ENCODE results near the gene ATP9B. TPM values are rescaled to one million over a fixed set of nuclear protein-coding genes. Genes with fewer than 3 reads are reported as not detected.

ATP9B gene
- total and polyA plus RNA-seq, 10 of the 15 experiments (the other 5 are each of a cell fraction or from before 2014, with no cell fraction given), result 0.74 to 20.7 (median 12.9) TPM

DNA sequence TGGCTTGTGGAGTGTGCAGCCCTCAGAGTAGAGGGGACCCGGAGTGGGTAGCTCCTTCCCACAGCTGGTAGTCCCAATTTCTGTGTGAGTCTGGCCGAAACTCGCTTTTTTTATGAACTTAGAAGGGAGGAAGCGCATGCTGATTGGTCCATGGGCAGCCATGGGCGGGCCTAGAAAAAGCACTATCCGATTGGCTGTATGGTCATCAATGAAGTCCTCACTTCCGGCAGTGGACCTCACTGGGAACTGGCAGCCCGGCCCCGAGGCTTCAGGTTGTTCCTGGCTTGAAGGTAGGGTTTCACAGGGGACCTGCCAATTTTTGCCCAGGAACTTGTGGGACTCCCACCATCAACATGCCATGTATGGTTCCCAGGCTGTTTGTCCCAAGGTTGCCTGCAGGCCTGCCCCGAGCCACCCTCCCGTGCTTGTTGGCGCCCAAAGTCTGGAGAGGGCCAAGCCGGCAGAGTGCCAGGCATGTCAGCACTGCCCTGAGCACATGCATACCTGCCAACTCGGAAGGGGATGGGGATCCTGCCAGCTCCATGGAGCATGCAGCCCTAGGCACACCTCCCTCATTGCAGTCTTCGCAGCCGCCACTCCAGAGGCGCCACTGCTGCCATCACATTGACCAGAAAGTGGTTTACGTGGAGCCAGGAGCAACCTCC, 98.5 kb downstream of the ATP9B start:
- Histone ChIP-seq H3K27ac (ENCODE audit: control insufficient read depth, insufficient read depth) (no peak overlapping the region), H4K20me1 (ENCODE audit: control insufficient read depth, insufficient read depth) (no peaks in the 10 kb centered on the region), H3K4me3 (no peak overlapping the region), H3K9ac (ENCODE audit: control insufficient read depth, insufficient read depth, low read length) (no peak overlapping the region), H3K4me1 (ENCODE audit: control insufficient read depth, insufficient read depth, low read length) (no peaks in the 10 kb centered on the region), H3K79me2 (ENCODE audit: control insufficient read depth, insufficient read depth, low read length) (no peaks in the 10 kb centered on the region), H3K9me3 (replicated peaks; ENCODE audit: control insufficient read depth, insufficient read depth, low read length) (no peaks in the 10 kb centered on the region; the same call in 2 of the 3 replicates), H3K36me3 (ENCODE audit: control insufficient read depth in 2 of 2, insufficient read depth in 2 of 2, low read length in 1 of 2) (peaks cover 0 to 10% of the 10 kb centered on the region in 2 experiments; a peak in 3 of 4 replicates), H2AFZ (ENCODE audit: control insufficient read depth, low read depth, low read length) (no peak overlapping the region), H3K4me2 (ENCODE audit: control insufficient read depth, insufficient read depth) (no peak overlapping the region), H3K27me3 (replicated peaks in 1 of 2; ENCODE audit: control insufficient read depth in 2 of 2, insufficient read depth in 2 of 2, low read length in 1 of 2) (no peaks in the 10 kb centered on the region)
- no TSS peak for BruUV-seq (replicated peaks)
- ChIA-PET SMC1A (ENCODE audit: uncharacterized antibody, unreplicated experiment) (no interaction called here), RAD21 (ENCODE audit: unreplicated experiment) (no interaction called here), CTCF (no interaction called here), POLR2A (no interaction called here)
- in situ Hi-C loops (cut with MboI) (no loop called here), intact Hi-C loops (cut with micrococcal nuclease; ENCODE audit: unreplicated experiment) (no loop called here)
- 96% methylated on average over 18 of the region's 18 CpGs for WGBS (ENCODE audit: insufficient coverage, insufficient replicate concordance, low lambda C conversion rate, missing lambda C conversion rate)
- no peak for FAIRE-seq
- TF ChIP-seq TCF7 (IDR thresholded peaks at IDR 0.05; ENCODE audit: borderline replicate concordance), result no peak
- no peak for TF ChIP-seq POLR2AphosphoS5 (IDR thresholded peaks at IDR 0.05; ENCODE audit: low read length)
- no peak for TF ChIP-seq STAT3 (IDR thresholded peaks at IDR 0.05; ENCODE audit: low read depth, low read length)
- no peak for TF ChIP-seq HDGF (IDR thresholded peaks at IDR 0.05)
- DNase-seq (ENCODE audit: low read depth, low spot score), result no peak
- ATAC-seq, result no peak

DNA sequence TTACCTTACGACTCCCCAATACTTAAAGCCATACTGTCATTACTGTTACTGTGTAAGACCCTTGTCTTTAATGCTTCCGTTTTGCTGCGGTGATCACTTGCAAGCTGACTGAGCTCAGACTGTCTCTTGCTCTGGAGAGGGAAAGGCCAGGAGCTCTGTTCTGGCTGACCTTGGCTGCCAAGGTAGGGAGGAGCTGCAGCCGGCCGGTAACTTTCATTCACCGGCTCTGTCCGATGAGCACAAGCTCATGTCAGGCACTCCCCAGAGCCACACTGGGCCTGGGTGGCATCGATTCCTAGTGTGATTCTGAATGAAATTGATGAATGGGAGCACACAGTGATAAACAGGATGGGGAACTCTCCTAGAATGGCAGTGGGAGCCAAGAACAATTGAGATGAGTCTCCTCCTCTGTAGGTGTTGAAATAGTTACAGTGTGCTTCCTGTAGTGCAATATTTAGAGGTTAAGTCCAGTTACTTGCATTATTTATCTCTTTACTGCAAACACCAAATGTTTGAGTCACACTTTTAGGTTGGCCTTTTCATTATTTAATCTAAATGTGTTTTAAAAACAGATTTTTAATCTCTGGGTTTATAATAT, 100.9 kb downstream of the ATP9B start:
- ChIA-PET CTCF (interaction anchor here (1.1 kb wide), 1 partner anchor 8 kb away, joined by 3 read pairs; no protein-coding TSS in a partner anchor), SMC1A (ENCODE audit: uncharacterized antibody, unreplicated experiment) (interaction anchor here (0.6 kb wide), 1 partner anchor 162 kb away, joined by 3 read pairs; no protein-coding TSS in a partner anchor), POLR2A (no interaction called here), RAD21 (ENCODE audit: unreplicated experiment) (no interaction called here)
- Histone ChIP-seq H4K20me1 (ENCODE audit: control insufficient read depth, insufficient read depth) (no peaks in the 10 kb centered on the region), H3K79me2 (ENCODE audit: control insufficient read depth, insufficient read depth, low read length) (no peaks in the 10 kb centered on the region), H3K27ac (ENCODE audit: control insufficient read depth, insufficient read depth) (no peak overlapping the region), H3K4me3 (no peak overlapping the region), H3K4me2 (ENCODE audit: control insufficient read depth, insufficient read depth) (no peak overlapping the region), H3K9me3 (replicated peaks; ENCODE audit: control insufficient read depth, insufficient read depth, low read length) (no peaks in the 10 kb centered on the region; the same call in 2 of the 3 replicates), H3K4me1 (ENCODE audit: control insufficient read depth, insufficient read depth, low read length) (no peaks in the 10 kb centered on the region), H3K27me3 (replicated peaks in 1 of 2; ENCODE audit: control insufficient read depth in 2 of 2, insufficient read depth in 2 of 2, low read length in 1 of 2) (no peaks in the 10 kb centered on the region), H2AFZ (ENCODE audit: control insufficient read depth, low read depth, low read length) (no peak overlapping the region), H3K9ac (ENCODE audit: control insufficient read depth, insufficient read depth, low read length) (no peak overlapping the region), H3K36me3 (ENCODE audit: control insufficient read depth in 2 of 2, insufficient read depth in 2 of 2, low read length in 1 of 2) (peaks cover 0 to 10% of the 10 kb centered on the region in 2 experiments; a peak in 3 of 4 replicates)
- FAIRE-seq (no peak), DNase-seq (ENCODE audit: low read depth, low spot score) (no peak), ATAC-seq (no peak)
- in situ Hi-C loops (cut with MboI), result no loop called here
- BruUV-seq (replicated peaks), result no TSS peak
- intact Hi-C loops (cut with micrococcal nuclease; ENCODE audit: unreplicated experiment), result no loop called here
- WGBS (ENCODE audit: insufficient coverage, insufficient replicate concordance, low lambda C conversion rate, missing lambda C conversion rate), result 90% methylated on average over 8 of the region's 8 CpGs
- no peak for TF ChIP-seq ZBED1 (IDR thresholded peaks at IDR 0.05; ENCODE audit: borderline replicate concordance)
- TF ChIP-seq ETV6 (conservative IDR thresholded peaks at IDR 0.05 in 1 of 2, IDR thresholded peaks at IDR 0.05 in 1 of 2; ENCODE audit: borderline replicate concordance in 1 of 2, low read depth in 1 of 2), result no peak
- TF ChIP-seq, protein P1, sequence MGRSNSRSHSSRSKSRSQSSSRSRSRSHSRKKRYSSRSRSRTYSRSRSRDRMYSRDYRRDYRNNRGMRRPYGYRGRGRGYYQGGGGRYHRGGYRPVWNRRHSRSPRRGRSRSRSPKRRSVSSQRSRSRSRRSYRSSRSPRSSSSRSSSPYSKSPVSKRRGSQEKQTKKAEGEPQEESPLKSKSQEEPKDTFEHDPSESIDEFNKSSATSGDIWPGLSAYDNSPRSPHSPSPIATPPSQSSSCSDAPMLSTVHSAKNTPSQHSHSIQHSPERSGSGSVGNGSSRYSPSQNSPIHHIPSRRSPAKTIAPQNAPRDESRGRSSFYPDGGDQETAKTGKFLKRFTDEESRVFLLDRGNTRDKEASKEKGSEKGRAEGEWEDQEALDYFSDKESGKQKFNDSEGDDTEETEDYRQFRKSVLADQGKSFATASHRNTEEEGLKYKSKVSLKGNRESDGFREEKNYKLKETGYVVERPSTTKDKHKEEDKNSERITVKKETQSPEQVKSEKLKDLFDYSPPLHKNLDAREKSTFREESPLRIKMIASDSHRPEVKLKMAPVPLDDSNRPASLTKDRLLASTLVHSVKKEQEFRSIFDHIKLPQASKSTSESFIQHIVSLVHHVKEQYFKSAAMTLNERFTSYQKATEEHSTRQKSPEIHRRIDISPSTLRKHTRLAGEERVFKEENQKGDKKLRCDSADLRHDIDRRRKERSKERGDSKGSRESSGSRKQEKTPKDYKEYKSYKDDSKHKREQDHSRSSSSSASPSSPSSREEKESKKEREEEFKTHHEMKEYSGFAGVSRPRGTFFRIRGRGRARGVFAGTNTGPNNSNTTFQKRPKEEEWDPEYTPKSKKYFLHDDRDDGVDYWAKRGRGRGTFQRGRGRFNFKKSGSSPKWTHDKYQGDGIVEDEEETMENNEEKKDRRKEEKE (IDR thresholded peaks at IDR 0.05), result no peak
- no peak for TF ChIP-seq ZNF384 (IDR thresholded peaks at IDR 0.05; ENCODE audit: borderline replicate concordance, low read depth, low read length)
- TF ChIP-seq, protein P2, sequence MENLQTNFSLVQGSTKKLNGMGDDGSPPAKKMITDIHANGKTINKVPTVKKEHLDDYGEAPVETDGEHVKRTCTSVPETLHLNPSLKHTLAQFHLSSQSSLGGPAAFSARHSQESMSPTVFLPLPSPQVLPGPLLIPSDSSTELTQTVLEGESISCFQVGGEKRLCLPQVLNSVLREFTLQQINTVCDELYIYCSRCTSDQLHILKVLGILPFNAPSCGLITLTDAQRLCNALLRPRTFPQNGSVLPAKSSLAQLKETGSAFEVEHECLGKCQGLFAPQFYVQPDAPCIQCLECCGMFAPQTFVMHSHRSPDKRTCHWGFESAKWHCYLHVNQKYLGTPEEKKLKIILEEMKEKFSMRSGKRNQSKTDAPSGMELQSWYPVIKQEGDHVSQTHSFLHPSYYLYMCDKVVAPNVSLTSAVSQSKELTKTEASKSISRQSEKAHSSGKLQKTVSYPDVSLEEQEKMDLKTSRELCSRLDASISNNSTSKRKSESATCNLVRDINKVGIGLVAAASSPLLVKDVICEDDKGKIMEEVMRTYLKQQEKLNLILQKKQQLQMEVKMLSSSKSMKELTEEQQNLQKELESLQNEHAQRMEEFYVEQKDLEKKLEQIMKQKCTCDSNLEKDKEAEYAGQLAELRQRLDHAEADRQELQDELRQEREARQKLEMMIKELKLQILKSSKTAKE (IDR thresholded peaks at IDR 0.05; ENCODE audit: low read depth, poor library complexity, severe bottlenecking), result no peak
- TF ChIP-seq SMARCA5 (IDR thresholded peaks at IDR 0.05), result no peak
